Fibroblast of mammary gland (primary cell): ENCODE results near the gene YTHDC1.
"Not testable (repeated sequence)": the region's sequence is repeated elsewhere in the genome, so short reads cannot be mapped to it uniquely, and the experiment has no call there.

Experiments
- DNase-seq: peaks from one replicate; pipeline ENCODE4 v3.0.0-alpha.2; 2010; ENCODE audit warnings: low read depth
- H3K4me3 ChIP-seq: 2 replicates; pipeline ENCODE4 v1.5.1; 2011; ENCODE audit warnings: low read depth, mild to moderate bottlenecking, low read length, moderate library complexity; ENCODE audit not compliant: control insufficient read depth
- TF ChIP-seq, protein P1 (sequence below): conservative IDR thresholded peaks from 2 replicates; pipeline ENCODE4 v1.5.1; 2011; ENCODE audit warnings: low read depth, low read length, inconsistent platforms; ENCODE audit not compliant: control insufficient read depth, insufficient read depth

Gene YTHDC1

DNA sequence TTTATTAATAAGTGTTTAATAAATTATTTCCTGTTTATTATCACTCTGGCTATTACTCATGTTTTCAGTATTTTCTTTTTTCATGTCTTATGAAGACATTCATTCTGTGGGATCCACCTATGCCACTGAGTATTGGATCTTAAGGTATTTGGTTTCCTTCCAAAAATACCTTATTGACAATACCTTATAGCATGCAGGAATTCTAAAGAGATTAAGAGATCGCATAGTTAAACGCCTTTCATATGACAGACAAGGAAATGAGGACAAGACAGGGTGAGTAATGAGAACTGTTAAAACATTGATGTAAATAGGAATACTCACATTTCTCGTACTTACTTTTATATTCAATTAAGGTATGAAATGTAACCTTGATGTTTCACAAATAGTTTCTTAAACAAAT, 66.2 kb downstream of the YTHDC1 start:
- TF ChIP-seq, protein P1, sequence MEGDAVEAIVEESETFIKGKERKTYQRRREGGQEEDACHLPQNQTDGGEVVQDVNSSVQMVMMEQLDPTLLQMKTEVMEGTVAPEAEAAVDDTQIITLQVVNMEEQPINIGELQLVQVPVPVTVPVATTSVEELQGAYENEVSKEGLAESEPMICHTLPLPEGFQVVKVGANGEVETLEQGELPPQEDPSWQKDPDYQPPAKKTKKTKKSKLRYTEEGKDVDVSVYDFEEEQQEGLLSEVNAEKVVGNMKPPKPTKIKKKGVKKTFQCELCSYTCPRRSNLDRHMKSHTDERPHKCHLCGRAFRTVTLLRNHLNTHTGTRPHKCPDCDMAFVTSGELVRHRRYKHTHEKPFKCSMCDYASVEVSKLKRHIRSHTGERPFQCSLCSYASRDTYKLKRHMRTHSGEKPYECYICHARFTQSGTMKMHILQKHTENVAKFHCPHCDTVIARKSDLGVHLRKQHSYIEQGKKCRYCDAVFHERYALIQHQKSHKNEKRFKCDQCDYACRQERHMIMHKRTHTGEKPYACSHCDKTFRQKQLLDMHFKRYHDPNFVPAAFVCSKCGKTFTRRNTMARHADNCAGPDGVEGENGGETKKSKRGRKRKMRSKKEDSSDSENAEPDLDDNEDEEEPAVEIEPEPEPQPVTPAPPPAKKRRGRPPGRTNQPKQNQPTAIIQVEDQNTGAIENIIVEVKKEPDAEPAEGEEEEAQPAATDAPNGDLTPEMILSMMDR = no peak
- no peak overlapping the region for H3K4me3 ChIP-seq
- DNase-seq = no peak

DNA sequence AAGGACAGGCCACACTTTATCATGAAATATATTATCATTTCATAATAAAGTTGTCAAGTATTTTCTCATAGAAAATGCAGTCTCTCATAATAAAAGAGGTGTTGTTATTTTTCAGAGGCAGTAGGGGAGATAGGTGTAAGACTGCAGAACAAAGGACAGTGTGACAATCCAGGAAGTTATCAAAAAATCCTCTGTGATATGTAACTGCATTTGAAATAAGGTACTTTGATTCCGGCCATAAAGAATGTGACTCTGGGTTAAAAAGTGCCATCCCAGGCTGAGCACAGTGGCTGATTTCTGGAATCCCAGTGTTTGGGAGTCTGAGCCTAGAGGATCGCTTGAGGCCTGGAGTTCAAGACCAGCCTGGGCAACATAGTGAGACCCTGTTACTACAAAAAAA, 66.8 kb downstream of the YTHDC1 start:
- no peak overlapping the region for H3K4me3 ChIP-seq
- TF ChIP-seq, protein P1 = no peak
- no peak for DNase-seq

DNA sequence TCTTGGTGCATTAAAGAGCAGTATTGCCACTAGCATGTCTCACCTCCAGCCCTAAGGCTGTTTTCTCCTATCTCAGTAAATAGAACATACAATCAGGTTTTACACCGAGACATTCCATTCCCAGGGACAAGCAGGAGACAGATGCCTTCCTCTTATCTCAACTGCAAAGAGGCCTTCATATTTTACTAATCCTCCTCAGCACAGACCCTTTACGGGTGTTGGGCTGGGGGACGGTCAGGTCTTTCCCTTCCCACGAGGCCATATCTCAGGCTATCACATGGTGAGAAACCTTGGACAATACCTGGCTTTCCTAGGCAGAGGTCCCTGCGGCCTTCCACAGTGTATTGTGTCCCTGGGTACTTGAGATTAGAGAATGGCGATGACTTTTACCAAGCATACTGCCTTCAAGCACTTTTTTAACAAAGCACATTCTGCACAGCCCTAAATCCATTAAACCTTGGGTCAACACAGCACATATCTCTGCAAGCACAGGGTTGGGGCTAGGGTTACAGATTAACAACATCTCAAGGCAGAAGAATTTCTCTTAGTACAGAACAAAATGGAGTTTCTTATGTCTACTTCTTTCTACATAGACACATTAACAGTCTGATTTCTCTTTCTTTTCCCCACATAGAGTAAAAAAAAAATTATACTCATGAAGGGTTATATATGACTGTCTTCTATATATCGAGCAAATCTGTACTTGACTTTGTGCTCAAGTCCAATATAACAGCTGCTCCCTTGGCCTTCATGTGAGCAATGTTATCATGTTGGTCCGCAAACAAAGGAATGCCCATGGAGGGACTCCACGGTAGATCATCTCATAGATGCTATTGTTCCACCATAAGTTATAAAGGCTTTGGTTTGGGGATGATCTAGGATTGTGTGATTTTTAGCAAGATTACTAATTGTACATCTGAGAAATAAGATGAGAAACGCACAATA, 67.8 kb downstream of the YTHDC1 start:
- not testable (repeated sequence) for H3K4me3 ChIP-seq, DNase-seq

DNA sequence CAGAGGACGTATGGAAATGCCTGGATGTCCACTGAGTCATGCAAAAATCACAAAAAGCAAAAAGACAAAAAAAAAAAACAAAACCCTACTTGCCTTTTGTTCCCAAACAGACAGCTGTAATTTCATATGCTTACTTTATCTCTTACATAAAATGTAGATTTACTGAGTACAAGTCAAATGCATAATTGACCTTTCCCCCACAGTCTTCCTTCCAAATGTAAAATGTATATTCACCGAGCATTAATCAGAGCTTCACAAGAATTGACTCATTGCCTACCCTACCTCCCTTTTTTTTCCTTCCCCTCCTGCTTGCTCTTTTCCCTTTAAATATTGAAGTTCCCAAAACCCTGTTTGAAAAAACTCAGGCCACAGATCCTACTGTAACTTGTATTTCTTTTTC, 71.9 kb downstream of the YTHDC1 start:
- DNase-seq = no peak
- TF ChIP-seq, protein P1 = no peak
- no peak overlapping the region for H3K4me3 ChIP-seq

DNA sequence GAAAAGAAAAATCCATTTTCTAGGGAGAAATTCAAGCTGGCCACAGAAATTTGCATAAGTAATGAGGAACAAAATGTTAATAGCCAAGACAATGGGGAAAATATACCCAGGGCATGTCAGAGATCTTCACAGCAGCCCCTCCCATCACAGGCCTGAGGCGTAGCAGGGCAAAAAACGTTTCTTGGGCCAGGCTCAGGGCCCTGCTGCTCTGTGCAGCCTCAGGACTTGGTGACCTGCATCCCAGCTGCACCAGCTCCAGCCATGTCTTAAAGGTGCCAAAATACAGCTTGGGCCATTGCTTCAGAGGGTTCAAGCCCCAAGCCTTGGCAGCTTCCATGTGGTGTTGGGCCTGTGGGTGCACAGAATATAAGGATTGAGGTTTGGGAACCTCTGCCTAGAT, 72.3 kb downstream of the YTHDC1 start:
- H3K4me3 ChIP-seq = no peak overlapping the region
- TF ChIP-seq, protein P1 = no peak
- DNase-seq = no peak

DNA sequence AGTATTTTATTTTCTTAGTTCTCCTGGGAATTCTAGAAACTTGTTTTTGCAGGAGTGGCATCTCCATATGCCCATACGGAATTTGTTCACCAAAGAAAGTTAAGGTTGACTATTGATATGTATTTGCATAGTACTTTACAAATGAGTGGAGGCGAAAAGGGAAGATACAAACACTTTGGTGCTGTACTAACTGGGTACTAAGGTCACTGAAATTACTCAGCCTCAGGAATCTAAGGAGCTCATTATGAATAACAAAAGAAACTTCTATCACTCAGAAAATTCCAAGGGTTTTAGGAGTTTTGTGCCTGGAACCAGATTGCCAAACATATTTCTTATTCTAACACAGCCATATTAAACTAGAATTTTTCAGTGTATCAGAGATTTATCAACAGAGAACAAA, 77.0 kb downstream of the YTHDC1 start:
- TF ChIP-seq, protein P1 = no peak
- no peak overlapping the region for H3K4me3 ChIP-seq
- peak; percentile 1 for DNase-seq

DNA sequence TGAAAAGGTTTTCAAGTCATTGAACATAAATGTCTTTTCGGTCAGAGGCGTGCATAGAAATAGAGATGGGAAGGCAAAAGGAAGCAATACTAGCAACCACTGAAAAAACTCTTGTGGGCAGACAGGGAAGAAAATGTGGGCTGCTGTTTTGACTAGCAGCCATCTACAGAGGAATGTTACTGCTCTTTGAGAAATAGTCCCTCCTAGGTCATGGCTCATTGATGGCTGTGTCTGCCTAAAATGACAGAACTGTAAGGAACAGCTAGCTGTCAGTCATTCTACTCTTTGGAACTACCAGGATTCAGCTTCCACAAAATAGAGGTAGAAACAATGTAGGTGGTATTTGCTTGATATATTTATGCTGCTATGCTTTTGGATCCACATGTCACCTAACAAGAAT, 77.5 kb downstream of the YTHDC1 start:
- peak; percentile 1 for DNase-seq
- TF ChIP-seq, protein P1 = no peak
- H3K4me3 ChIP-seq = peak overlapping the region; percentile 23
